CD14-positive monocyte (primary cell): Measurements from ENCODE around the gene RAN. TPM values are rescaled to one million over a fixed set of nuclear protein-coding genes. Genes with fewer than 3 reads are reported as not detected.

Experiments used
- DNase-seq, 3 donors: peaks; one replicate each; pipeline ENCODE4 v3.0.0-alpha.2; 2011 to 2022
- H2AFZ ChIP-seq: 2 replicates; pipeline ENCODE4 v1.6.0; 2012; ENCODE audit warnings: mild to moderate bottlenecking, low read depth, low read length, inconsistent platforms; ENCODE audit not compliant: insufficient read depth, poor library complexity, severe bottlenecking
- H3K27ac ChIP-seq, 2 donors: 1 replicate in 1 of 2; 2 replicates in 1 of 2; pipeline ENCODE4 v1.5.1; 2012 to 2013; ENCODE audit warnings: low read length in 2 of 2, control low read depth in 1 of 2, inconsistent platforms in 1 of 2, low read depth in 1 of 2, mild to moderate bottlenecking in 1 of 2
- H3K27me3 ChIP-seq, 2 donors: one replicate each; pipeline versions ENCODE4 v1.6.0 to v1.6.1; 2011 to 2013; ENCODE audit warnings: low read length in 2 of 2; ENCODE audit not compliant: control insufficient read depth in 2 of 2, insufficient read depth in 2 of 2
- H3K36me3 ChIP-seq, 2 donors: replicated peaks in 1 of 2; 1 replicate in 1 of 2; 2 replicates in 1 of 2; pipeline versions ENCODE4 v1.5.1 to v1.6.1; 2012 to 2013; ENCODE audit warnings: low read length in 2 of 2, control low read depth in 1 of 2, inconsistent platforms in 1 of 2, mild to moderate bottlenecking in 1 of 2; ENCODE audit not compliant: insufficient read depth in 2 of 2, control insufficient read depth in 1 of 2
- H3K4me1 ChIP-seq, 2 donors: 1 replicate in 1 of 2; 2 replicates in 1 of 2; pipeline versions ENCODE4 v1.5.1 to v1.6.1; 2012 to 2013; ENCODE audit warnings: low read length in 2 of 2, control low read depth in 1 of 2, inconsistent platforms in 1 of 2, mild to moderate bottlenecking in 1 of 2, moderate library complexity in 1 of 2; ENCODE audit not compliant: insufficient read depth in 2 of 2, control insufficient read depth in 1 of 2
- H3K4me2 ChIP-seq: replicated peaks from 2 replicates; pipeline ENCODE3; 2012; ENCODE audit warnings: low read length, moderate library complexity, mild to moderate bottlenecking; ENCODE audit not compliant: poor library complexity, severe bottlenecking; ENCODE audit errors: extremely low read depth
- H3K4me3 ChIP-seq, 3 experiments: fragments of 200-600 bp in 1 of 3; sonication (generic) in 1 of 3; replicated peaks in 1 of 3; 1 replicate in 2 of 3; 2 replicates in 1 of 3; pipeline ENCODE4 v1.5.1; 2011 to 2013; ENCODE audit warnings: low read length in 3 of 3, mild to moderate bottlenecking in 3 of 3, control low read depth in 2 of 3, low read depth in 2 of 3, inconsistent platforms in 1 of 3, moderate library complexity in 1 of 3
- H3K79me2 ChIP-seq: 2 replicates; pipeline ENCODE4 v1.6.0; 2012; ENCODE audit warnings: mild to moderate bottlenecking, control low read depth, inconsistent platforms, low read length, moderate library complexity; ENCODE audit not compliant: insufficient read depth
- H3K9ac ChIP-seq: 2 replicates; pipeline ENCODE4 v1.6.0; 2017; ENCODE audit warnings: low read length, mild to moderate bottlenecking; ENCODE audit not compliant: insufficient read depth, poor library complexity, severe bottlenecking
- H3K9me3 ChIP-seq, 2 donors: replicated peaks in 1 of 2; 1 replicate in 1 of 2; 2 replicates in 1 of 2; pipeline versions ENCODE4 v1.5.1 to v1.6.1; 2012 to 2013; ENCODE audit warnings: low read length in 2 of 2, control low read depth in 1 of 2; ENCODE audit not compliant: control insufficient read depth in 1 of 2, insufficient read depth in 1 of 2
- H4K20me1 ChIP-seq: 2 replicates; pipeline ENCODE4 v1.6.0; 2012; ENCODE audit warnings: mild to moderate bottlenecking, low read length, control low read depth, moderate library complexity; ENCODE audit not compliant: insufficient read depth
- H3K27ac Mint-ChIP-seq, 7 donors: one replicate each; pipeline ENCODE4 v1.8.0; 2020; ENCODE audit warnings: mild to moderate bottlenecking in 7 of 7, mixed read lengths in 7 of 7, moderate library complexity in 6 of 7, inconsistent platforms in 2 of 7
- H3K27me3 Mint-ChIP-seq, 3 donors: one replicate each; pipeline ENCODE4 v1.8.0; 2021 to 2022; ENCODE audit warnings: low read depth in 3 of 3, mild to moderate bottlenecking in 3 of 3, mixed read lengths in 3 of 3, moderate library complexity in 3 of 3, inconsistent platforms in 1 of 3
- H3K36me3 Mint-ChIP-seq, 2 donors: one replicate each; pipeline ENCODE4 v1.8.0; 2020; ENCODE audit warnings: mixed read lengths in 2 of 2, inconsistent platforms in 1 of 2, mild to moderate bottlenecking in 1 of 2
- H3K4me1 Mint-ChIP-seq: one replicate; pipeline ENCODE4 v1.8.0; 2020; ENCODE audit warnings: mild to moderate bottlenecking, mixed read lengths
- H3K4me3 Mint-ChIP-seq, 2 donors: one replicate each; pipeline ENCODE4 v1.8.0; 2020; ENCODE audit warnings: mild to moderate bottlenecking in 2 of 2, mixed read lengths in 2 of 2, moderate library complexity in 1 of 2
- H3K9me3 Mint-ChIP-seq, 7 donors: one replicate each; pipeline ENCODE4 v1.8.0; 2020 to 2022; ENCODE audit warnings: mixed read lengths in 7 of 7, mild to moderate bottlenecking in 6 of 7, moderate library complexity in 6 of 7, inconsistent platforms in 2 of 7
- WGBS: methylation state at CpG from one replicate; pipeline ENCODE4 v1.1.5; 2013; ENCODE audit warnings: missing lambda C conversion rate; ENCODE audit not compliant: insufficient coverage; 5-methylcytosine and 5-hydroxymethylcytosine counted together
- intact Hi-C, 2 donors: fragments of 100-400 bp; cut with micrococcal nuclease; formaldehyde crosslinking; loops; one replicate each; pipeline versions ENCODE4 v1.15.0 to v1.15.1; 2023
- polyA plus RNA-seq, 3 donors: library from polyadenylated mRNA; depleted of rRNA in 1 of 3; unstranded in 2 of 3; stranded (reverse) in 1 of 3; fragments of 300-500 nt in 2 of 3; fragments of >200 nt in 1 of 3; fragmentation: Illumina TruSeq in 2 of 3; gene quantifications; 1 replicate in 2 of 3; 2 replicates in 1 of 3; pipeline ENCODE4 v1.2.3, GENCODE V29; 2012 to 2021
- TF ChIP-seq, protein P1 (sequence below): fragments of 200-600 bp; IDR thresholded peaks from one replicate; pipeline ENCODE4 v1.8.0; 2022; ENCODE audit warnings: antibody characterized with exemption, mild to moderate bottlenecking

RAN gene
- polyA plus RNA-seq, 3 donors = 197 to 443 (median 366) TPM

- 87% methylated on average over 3 of the region's 11 CpGs for WGBS
- Histone ChIP-seq H3K4me3 (peak overlapping the region in 2 of 3 experiments; percentile 35 to 76), H3K27me3 (peaks cover 0 to 5% of the 10 kb centered on the region in 2 donors), H3K36me3 (no peaks in the 10 kb centered on the region), H3K4me1 (peaks cover 15 to 20% of the 10 kb centered on the region in 2 donors), H2AFZ (peak overlapping the region; percentile 88), H3K9ac (no peak overlapping the region), H4K20me1 (peaks cover 7% of the 10 kb centered on the region), H3K9me3 (no peaks in the 10 kb centered on the region), H3K27ac (no peak overlapping the region), H3K4me2 (peak overlapping the region; percentile 89), H3K79me2 (peaks cover 12% of the 10 kb centered on the region)
- peak overlapping the region in 4 of 7 donors; percentile 50 to 76 (median 66) for H3K27ac Mint-ChIP-seq
- peaks cover 23% of the 10 kb centered on the region for H3K4me1 Mint-ChIP-seq
- peaks cover 0 to 4% (median 0%) of the 10 kb centered on the region in 7 donors for H3K9me3 Mint-ChIP-seq
- peaks cover 8 to 12% (median 9%) of the 10 kb centered on the region in 3 donors for H3K27me3 Mint-ChIP-seq
- no peak for DNase-seq
- H3K4me3 Mint-ChIP-seq = peak overlapping the region; percentile 73 to 86
- intact Hi-C loops = loop anchor here (1.0 to 5.0 kb wide), 2 partner anchors 30 to 32 kb away; partner anchors contain the start of gene RAN (in 1 of the 2)
- TF ChIP-seq, protein P1, sequence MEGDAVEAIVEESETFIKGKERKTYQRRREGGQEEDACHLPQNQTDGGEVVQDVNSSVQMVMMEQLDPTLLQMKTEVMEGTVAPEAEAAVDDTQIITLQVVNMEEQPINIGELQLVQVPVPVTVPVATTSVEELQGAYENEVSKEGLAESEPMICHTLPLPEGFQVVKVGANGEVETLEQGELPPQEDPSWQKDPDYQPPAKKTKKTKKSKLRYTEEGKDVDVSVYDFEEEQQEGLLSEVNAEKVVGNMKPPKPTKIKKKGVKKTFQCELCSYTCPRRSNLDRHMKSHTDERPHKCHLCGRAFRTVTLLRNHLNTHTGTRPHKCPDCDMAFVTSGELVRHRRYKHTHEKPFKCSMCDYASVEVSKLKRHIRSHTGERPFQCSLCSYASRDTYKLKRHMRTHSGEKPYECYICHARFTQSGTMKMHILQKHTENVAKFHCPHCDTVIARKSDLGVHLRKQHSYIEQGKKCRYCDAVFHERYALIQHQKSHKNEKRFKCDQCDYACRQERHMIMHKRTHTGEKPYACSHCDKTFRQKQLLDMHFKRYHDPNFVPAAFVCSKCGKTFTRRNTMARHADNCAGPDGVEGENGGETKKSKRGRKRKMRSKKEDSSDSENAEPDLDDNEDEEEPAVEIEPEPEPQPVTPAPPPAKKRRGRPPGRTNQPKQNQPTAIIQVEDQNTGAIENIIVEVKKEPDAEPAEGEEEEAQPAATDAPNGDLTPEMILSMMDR = no peak
- H3K36me3 Mint-ChIP-seq = peaks cover 7% of the 10 kb centered on the region in 2 donors
Observed at GRCh38 chr12:130839770-130840404, 32.0 kb upstream of the RAN start.

DNA sequence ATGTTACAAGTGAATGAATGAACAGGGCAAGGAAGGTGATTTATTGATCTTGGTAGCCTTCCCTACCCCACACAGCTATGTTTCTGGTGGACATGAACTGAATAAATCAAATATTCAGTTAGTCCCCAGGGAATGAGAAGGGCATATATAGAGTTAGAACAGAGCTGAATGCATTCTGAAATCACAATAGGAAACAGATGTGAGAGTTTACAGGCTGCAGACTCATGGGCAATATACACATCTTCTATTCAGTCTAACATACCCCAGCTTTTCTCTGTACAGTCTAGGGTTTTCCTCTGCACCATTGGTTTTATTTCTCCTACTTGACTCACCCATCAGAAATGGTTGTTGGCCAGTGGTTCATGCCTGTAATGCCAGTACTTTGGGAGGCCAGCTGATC is 25.5 kb upstream of the RAN start:
- no peaks in the 10 kb centered on the region for H3K36me3 ChIP-seq

More for the DNA sequence above, 25.5 kb upstream of the RAN start:
- no peaks in the 10 kb centered on the region for H3K4me1 ChIP-seq
- no peak overlapping the region for H3K4me3 ChIP-seq
- intact Hi-C loops = no loop called here
- no peak overlapping the region for H2AFZ ChIP-seq
- no peak overlapping the region for H3K27ac ChIP-seq
- H3K4me1 Mint-ChIP-seq = no peaks in the 10 kb centered on the region
- TF ChIP-seq, protein P1 = no peak
- H3K27ac Mint-ChIP-seq = no peak overlapping the region
- no peaks in the 10 kb centered on the region for H3K79me2 ChIP-seq
- H3K9ac ChIP-seq = no peak overlapping the region
- H3K4me3 Mint-ChIP-seq = no peak overlapping the region
- H3K36me3 Mint-ChIP-seq = no peaks in the 10 kb centered on the region
- no peak overlapping the region for H3K4me2 ChIP-seq
- peaks cover 0 to 10% (median 10%) of the 10 kb centered on the region in 3 donors for H3K27me3 Mint-ChIP-seq
- no peaks in the 10 kb centered on the region for H4K20me1 ChIP-seq
- no peak for DNase-seq
- peaks cover 0 to 4% (median 0%) of the 10 kb centered on the region in 7 donors for H3K9me3 Mint-ChIP-seq
- H3K27me3 ChIP-seq = no peaks in the 10 kb centered on the region
- no peaks in the 10 kb centered on the region for H3K9me3 ChIP-seq
